HG02981 (cell line): Measurements from ENCODE around the gene STAG1.
"Not testable (repeated sequence)": the region's sequence is repeated elsewhere in the genome, so short reads cannot be mapped to it uniquely, and the experiment has no call there.

Experiments used
- ATAC-seq: cut with Tn5 transposase; IDR thresholded peaks from one replicate; pipeline ENCODE4 v1.9.1; 2021; ENCODE audit warnings: mild to moderate bottlenecking, moderate library complexity; ENCODE audit not compliant: unreplicated experiment

STAG1 gene

DNA sequence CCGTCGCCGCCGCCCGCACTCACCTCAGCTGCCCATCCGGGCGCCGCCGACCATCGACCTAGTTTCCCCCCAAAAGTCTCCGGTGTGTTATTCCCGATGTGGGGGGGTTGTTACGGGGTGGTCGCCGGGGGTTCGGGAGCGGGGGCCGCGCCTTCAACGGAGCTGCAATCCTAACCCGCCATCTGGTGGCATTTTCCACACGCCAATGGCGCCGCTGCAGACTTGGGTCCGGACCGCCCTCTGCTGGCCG lies at the start of gene STAG1:
TSS of gene STAG1 (minus strand) at position 207 of the 250 bp plus-strand sequence. CDS start 121,480 bp downstream, outside the sequence.
- ATAC-seq, result no peak

DNA sequence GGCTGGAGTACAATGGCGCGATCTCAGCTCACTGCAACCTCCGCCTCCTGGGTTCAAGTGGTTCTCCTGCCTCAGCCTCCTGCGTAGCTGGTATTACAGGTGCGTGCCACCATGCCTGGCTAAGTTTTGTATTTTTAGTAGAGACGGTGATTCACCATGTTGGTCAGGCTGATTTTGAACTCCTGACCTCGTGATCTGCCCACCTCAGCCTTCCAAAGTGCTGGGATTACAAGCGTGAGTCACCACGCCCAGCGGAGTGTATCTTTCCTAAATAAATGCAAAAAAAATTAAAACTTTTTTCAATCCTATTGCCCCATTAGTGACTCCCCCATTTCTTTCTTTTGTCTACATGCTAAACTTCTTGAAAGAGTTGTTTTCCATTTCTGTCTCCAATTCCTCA lies 49.0 kb upstream of the STAG1 start:
- ATAC-seq, result not testable (repeated sequence)

DNA sequence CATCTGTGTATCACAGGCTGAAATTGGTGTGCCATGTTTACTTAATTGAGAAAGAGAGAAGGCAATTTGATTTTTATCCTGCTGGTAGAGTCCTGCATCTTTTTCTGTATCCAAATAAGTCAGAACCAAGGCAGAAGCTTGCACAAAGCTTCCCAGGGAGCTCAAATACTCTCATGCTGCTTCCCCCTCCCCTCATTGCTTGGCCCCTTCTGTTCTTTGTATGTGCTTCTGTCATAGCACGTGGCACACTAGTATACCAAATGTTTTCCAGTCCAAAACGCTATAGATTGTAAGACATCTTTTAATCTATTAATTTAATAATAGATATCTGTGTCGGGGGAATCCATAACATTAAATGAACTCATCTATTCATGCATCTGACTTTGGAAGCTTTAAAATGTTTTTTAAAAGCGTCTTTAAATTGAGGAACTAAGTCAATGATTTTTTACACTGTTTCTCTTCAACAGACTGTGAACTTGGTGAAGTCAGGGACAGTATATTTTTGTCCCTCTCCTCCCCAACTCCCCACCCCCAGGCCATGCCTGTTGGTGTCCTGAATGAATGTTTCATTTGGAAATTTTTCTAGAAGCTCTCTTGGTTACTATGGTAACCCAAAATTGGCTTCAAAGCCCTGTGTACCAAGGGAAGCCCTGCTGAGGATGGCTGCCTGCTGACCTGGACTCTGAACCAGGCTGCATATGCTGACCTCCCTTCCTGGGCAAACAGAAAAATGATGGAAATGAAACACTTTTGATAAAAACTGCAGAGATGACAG lies 40.6 kb upstream of the STAG1 start:
- no peak for ATAC-seq

DNA sequence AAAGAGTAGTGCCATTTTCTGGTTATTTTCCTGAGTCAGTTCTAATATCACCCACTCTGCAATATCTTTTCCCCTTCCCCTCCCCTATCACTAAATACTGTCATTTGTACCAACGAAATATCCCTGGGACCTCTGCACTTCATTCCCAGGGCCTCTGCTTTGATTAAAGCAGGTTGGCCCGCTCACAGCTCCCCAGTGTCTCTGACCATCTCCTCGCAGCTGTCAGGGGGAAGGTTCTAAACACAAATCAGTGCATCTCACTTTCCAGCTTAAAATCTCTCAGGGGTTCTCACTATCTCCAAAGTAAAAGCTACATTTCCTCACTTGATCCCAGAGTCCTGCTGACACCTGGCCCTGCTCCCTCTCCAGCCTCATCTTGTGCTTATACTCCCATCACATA lies 38.6 kb upstream of the STAG1 start:
- no peak for ATAC-seq

DNA sequence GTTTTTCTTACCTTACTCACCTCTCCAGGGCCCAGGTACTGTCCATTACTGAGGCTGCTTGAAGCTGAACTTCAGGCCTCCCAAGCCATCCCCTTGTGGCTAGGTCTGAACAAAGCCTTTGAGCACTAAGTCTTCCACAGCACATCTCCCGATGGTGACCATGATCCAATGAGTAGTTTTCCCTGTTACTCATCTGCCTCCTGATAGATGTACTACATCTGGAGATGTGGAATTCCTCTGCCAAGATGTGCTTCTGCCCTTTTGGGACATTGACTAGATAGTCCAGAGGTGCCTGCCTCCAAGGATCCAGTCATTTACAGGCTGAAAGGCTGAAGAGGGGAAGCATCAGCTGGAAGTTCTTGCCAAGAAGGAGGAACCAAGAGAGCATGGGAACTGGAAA lies 37.8 kb upstream of the STAG1 start:
- ATAC-seq, result no peak

DNA sequence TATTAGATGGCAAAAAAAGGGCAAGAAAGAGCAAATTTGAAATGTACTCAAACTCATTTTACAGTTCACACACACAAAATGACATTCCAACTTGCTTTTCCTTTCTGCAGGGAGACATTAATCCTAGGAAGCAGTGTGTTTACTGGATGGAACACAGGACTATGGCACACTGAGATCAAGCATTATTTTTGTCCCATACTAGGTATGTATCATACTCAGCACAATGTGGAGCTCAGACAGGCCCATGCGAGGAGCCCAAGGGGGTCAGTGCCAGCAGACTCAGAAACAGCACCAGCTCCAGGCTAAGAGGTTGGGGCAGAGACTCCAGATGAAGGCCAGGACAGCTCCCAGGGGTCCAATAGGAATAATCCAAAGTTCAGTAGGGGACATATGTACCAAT lies 36.0 kb upstream of the STAG1 start:
- ATAC-seq, result no peak

DNA sequence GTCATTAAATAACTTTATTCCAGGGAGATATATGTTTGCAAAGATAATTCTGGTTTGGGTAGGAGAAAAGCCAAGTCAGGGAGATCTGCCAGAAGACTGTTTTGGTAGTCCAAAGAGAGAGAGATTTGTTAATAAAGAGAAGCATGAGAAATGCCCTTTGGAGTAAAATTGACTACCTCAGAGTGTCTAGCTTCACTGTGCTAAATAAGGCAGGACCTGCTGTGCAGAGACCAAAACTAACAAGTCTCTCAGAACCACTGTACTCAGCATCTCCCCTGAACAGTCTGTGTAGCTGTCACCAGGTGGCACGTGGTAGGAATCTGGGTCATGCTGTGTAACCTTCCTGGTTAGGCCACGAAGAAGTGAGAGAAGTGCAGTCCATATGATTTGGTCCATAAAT lies 35.2 kb upstream of the STAG1 start:
- peak; percentile 60 for ATAC-seq

DNA sequence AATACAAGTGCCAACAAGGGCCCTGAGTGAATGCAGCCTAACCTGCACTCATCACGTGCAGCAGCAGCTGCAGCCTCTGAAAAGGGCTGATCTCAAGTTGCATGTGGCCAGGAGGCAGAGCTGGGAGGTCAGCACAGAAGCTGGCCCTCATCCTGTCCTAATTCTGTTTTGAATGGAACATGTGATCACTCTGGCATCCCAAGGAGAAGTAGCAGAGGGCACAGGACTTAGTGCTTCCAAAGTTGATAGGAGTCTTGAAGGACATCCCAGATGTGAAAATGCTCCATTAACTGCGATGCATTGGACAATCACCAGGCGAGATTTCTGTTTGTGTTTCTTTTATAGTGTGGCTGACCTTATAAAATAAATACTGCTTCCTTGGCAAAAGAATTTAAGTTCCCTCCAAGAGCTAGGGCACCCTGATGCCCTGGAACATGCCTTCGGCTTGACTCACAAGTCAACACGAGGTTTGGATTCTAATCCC lies 31.6 kb upstream of the STAG1 start:
- ATAC-seq, result no peak

DNA sequence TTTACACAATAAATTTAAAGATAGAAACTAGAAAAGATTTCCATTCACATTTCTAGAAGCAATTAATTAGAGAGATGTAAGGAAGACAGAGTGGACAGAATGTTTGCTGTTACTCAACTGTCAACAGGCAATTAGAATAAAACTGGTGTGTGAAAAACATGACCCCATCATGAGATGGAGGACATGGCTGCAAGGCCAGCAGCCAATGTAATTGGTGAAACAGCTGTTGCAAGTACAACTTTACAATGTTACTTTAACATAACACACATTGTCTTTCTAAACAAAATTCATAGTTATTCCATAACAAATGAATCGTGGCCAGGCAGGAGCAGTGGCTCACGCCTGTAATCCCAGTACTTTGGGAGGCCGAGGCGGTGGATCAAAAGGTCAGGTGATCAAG lies 28.6 kb upstream of the STAG1 start:
- ATAC-seq, result no peak

DNA sequence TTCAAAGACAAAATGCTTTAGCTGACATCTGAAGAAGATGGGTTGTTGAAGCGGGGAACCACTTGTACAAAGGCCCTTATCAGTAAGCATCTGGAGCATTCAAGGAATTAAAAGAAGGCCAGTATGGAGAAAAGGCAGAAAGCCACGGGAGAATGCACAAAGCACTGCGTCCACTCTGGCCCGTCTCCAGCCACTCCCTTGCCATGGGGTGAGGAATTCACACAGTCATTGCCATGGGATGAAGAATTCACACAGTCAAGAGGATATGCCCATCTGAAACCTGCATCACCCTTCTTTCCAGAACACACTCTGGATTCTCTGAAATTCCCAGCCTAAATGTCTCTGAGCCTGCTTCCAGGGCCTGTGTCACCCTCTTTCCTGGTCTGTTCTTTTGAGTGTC lies 26.7 kb upstream of the STAG1 start:
- no peak for ATAC-seq

DNA sequence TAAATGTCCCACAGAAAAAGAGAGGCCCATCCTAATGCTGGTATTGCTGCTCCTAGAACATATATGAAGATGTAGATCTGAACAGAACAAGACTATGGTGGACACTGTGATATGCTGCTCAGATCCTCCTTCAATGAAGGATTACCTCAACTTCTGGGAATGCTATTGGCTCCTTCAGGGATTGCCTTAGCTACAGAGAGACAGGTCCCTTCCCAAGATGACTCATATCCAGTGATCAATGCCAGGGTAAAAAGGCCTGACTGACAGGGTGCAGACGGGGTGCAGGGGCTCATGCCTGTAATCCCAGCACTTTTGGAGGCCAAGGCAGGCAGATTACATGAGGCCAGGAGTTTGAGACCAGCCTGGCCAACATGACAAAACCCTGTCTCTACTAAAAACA lies 20.5 kb upstream of the STAG1 start:
- no peak for ATAC-seq

DNA sequence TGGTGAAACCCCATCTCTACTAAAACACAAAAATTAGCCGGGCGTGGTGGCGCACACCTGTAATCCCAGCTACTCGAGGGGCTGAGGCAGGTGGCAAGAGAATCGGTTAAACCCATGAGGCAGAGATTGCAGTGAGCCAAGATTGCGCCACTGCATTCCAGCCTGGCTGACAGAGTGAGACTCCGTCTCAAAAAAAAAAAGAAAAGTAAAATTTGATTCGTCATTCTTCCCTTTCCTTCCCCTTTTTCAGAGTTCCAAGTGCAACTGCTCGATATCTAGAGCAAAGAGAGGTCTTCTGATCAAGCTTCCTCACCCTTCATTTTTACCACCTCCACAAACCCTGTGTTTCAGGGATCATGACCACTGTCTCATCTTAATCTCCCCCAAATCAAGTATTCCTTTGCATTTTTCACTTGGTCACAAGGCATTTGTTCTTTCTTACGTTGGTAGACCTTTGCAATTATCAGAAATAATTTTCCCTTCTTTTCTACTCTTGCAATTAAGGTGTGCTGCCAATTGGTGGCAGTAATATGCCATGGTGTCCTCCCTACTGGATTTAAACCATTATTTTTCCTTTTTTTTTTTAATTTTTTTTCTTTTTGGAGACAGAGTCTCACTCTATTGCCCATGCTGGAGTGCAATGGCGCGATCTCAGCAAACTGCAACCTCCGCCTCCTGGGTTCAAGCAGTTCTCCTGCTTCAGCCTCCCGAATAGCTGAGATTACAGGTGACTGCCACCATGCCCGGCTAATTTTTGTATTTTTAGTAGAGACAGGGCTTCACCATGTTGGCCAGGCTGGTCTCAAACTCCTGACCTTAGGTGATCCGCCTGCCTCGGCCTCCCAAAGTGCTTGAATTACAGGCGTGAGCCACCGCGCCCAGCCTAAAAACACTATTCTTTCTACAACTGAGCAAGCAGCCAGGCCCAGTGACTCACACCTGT lies 6.3 kb upstream of the STAG1 start:
- not testable (repeated sequence) for ATAC-seq

DNA sequence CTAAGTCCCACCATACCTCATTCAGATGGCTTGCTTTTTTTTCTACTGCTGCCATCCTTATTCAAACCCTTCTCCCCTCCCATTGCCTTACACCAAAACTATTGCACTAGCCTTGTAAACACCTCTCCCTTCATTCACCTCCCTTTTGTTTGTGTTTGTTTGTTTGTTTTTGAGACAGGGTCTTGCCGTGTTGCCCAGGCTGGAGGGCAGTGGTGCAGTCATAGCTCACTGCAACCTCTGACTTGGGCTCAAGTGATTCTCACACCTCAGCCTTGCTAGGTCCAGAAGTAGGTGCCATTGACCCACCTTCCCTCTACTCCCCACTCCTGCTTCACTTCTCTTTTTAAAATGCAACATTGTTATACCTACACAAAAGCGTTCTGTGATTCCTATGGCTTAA lies 3.0 kb upstream of the STAG1 start:
- ATAC-seq, result no peak

DNA sequence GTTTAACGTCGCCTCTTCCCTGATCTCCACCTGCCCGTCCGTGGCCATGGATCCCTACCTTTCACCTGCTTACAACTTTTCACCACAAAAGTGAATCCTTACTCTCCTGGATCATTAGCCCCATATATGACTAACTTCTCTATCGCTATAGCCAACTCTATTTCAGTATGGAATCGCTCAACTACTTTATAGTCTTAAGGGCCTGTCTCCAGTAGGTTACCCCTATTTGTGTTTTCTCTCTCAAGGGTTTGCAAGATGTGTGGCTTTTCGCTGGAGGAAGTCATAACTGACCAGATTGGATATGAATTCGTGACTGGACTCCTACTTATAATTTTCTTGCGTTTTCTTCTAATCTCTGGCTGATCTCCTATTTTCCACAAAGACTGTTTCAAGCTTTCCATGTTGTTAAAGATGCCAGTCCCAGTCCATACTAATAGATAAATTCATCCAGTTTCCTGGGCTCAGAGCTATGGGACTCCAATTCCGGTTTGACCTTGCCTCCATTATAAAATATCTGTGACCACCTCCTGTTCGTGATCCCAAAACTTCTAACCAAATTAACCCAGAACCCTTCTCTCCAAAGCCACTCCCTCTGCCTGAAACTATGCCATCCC lies 1.3 kb upstream of the STAG1 start:
- no peak for ATAC-seq

DNA sequence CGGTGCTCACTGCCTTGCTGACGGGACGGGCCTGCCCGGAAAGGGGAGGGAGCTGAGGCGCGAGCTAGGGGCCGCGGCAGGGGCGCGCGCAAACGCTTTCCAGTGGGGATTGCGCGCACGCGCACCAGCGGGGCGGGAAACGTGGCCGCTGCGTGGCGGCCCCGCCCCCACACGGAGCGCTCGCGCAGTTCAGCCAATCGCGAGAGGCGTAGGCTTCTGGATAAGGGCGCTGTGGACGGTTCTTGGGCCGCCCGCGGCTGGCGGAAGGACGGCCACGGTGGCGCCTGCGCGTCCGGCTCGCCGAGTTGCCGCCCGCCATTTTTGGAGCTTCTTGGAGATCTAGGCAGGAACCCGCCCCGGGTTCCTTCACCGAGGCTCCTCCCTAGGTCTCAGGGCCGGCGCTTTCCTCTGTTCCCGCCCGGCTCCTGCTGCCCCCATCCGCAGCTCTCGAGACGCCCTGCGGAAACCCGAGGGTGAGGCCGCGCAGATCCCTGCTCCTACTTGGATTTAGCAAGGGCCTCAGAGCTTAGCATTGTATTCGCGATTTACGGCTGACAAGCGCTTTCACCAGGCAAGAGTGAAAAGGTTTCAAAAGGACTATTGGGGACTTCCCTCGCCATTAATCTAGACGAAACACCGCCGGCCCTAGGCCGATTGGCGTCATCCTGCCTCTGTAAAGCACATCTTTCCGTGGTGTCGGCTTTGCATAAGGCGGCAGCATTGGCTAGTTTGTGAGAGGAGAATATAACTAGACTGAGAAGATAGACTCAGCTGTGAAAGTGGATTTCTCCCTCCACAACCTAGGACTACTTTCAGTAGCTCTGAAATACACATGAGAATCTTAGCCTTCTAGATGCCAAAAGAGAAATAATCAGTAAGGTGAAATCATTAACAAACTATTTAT lies 496 bp upstream of the STAG1 start:
- ATAC-seq, result peak; percentile 87

DNA sequence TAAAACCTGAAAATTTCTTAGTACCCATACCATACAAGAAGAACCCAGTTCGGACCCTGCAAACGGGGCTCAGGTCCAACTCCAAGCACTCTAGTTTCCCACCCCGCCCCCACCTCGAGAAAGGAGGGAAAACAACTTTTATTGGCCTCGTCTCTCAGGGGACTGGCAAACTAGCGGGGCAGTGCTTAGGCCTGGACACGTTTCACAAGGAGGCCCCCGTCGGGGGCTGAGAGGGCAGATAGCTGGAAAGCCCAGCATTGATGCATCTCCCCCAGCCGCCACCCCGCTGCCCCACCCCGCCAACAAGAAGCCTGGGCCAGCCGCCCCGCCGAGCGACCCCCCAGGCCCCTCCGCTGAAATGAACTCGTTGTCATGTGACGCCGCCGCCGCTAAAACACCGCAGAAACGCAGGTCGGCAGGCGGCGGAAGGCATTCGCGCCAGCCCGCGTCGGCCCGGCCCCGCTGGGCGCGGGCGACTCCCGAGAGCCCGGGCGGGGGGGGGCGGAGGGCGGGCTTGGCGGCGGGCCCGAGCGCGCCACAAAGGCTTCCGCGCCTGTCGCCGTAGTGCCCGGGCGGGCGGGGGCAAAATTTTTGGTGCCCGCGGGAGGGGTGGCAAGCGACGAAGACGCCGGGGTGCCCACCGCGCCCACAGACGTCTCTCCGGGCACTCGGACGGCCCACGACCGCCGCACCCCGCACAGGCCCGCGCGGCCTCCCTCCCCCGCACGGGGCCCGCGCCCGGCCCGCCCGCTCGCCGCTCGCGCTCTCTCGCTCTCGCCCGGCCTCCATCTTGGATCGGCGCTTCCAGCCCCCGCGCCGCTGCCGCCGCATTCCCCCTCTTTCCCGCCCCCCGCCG lies 634 bp downstream of the STAG1 start:
- ATAC-seq, result peak; percentile 14

DNA sequence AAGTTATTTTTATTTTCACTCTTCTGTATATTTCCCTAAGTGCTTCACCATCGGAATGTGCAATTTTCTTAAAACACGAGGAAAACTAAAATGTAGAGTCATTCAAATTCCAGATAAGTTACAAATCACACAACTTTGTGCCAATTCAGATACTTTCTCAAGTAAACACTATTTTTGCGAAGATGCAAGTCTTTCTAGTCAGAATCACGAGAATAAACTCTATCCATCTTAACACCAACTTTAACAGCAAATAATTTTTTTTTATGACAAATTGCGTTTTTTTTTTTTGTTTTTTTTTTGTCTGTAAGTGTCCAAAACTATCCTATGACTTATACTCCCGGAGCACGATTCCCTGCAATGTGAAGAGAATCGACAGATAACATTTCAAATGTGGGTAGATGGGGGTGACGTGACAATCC lies 1.3 kb downstream of the STAG1 start:
- ATAC-seq, result no peak

DNA sequence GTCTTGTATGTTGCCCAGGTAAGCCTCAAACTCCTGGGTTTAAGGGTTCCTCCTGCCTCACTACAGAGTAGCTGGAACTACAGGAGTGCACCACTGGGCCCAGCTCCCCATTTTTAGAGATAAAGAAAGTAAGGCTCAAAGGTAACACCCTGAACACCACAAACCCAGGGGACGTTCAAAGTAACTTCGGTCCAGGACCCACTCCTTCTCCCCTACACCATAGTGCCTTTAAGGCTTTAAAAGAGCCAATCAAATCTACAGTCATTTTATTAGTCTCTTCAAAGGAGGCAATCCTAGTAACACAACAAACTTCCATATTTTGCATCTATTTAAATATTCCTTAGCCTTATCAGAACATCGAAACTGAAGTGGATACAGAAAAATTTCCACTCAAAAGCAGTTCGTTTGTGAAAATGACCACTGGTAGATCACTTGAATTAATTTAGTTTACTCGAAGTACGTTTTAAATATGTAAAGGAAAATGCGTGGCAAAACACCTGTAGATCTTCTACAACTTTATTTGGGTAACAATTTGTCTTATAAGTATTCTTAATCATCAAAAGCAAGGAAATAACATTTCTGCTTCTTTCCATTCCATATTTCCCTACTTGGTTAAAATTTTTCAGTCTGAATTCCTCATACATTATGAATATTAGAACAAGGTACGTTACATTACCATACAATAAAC lies 1.8 kb downstream of the STAG1 start:
- ATAC-seq, result no peak

DNA sequence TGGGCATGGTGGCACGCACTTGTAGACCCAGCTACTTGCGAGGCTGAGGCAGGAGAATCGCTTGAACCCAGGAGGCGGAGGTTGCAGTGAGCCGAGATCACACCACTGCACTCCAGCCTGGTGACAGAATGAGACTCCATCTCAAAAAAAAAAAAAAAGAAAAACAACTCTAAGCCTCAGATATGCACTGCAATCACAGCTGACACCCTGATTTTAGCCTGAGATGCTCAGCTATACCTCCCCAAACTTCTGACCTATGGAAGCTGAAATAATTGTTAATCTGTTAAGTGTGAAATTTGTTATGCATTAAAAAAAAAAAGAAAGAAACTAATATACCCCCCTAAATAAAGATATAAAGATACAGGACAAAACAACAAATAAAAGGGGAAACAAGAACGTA lies 2.6 kb downstream of the STAG1 start:
- not testable (repeated sequence) for ATAC-seq
